HFF-Myc (cell line): Measurements from ENCODE around the gene THBS3.

Source experiments
- DNase-seq: peaks from one replicate; pipeline ENCODE4 v3.0.0-alpha.2; 2011; ENCODE audit warnings: low read depth; ENCODE audit errors: extremely low read depth
- H3K4me3 ChIP-seq: replicated peaks from 2 replicates; pipeline ENCODE4 v1.5.1; 2011; ENCODE audit warnings: low read depth, mild to moderate bottlenecking, control low read depth, low read length
- CTCF ChIP-seq: IDR thresholded peaks from 2 replicates; pipeline ENCODE4 v1.5.1; 2012; ENCODE audit warnings: mild to moderate bottlenecking, low read depth, low read length, control low read depth; ENCODE audit errors: missing control alignments

The THBS3 gene

GRCh38 chr1:155200920-155201319, 6.8 kb downstream of the THBS3 start:
- DNase-seq, result no peak
- H3K4me3 ChIP-seq, result no peak overlapping the region

GRCh38 chr1:155199792-155200191, 7.9 kb downstream of the THBS3 start:
- H3K4me3 ChIP-seq, result no peak overlapping the region
- no peak for TF ChIP-seq CTCF
- no peak for DNase-seq

More at GRCh38 chr1:155200920-155201319, 6.8 kb downstream of the THBS3 start:
- no peak for TF ChIP-seq CTCF

- H3K4me3 ChIP-seq, result no peak overlapping the region
- no peak for DNase-seq
- TF ChIP-seq CTCF, result no peak
These were observed 9.2 kb downstream of the THBS3 start for GRCh38 chr1:155198547-155198906.

- H3K4me3 ChIP-seq, result no peak overlapping the region
- no peak for TF ChIP-seq CTCF
- DNase-seq, result no peak
These were observed 9.7 kb downstream of the THBS3 start for GRCh38 chr1:155197901-155198546.

- no peak overlapping the region for H3K4me3 ChIP-seq
- no peak for TF ChIP-seq CTCF
These were observed 10.6 kb downstream of the THBS3 start for GRCh38 chr1:155196893-155197638.

GRCh38 chr1:155196103-155196892, 11.4 kb downstream of the THBS3 start:
- DNase-seq, result no peak
- H3K4me3 ChIP-seq, result peak overlapping the region; percentile 54
- no peak for TF ChIP-seq CTCF

More at GRCh38 chr1:155196893-155197638, 10.6 kb downstream of the THBS3 start:
- DNase-seq, result no peak
